Measurements from ENCODE around the gene ACIN1.
A peak's percentile ranks its signal among the peaks of the same experiment; 100 is the strongest.

Gene ACIN1

GRCh38 chr14:23125933-23126524 is 31.1 kb upstream of the ACIN1 start:
- no peaks in the 10 kb centered on the region for H3K9me3 ChIP-seq (ENCODE audit: low read depth, low read length)
- peaks cover 23% of the 10 kb centered on the region for H3K36me3 ChIP-seq (ENCODE audit: insufficient read depth, low read length)
- H3K27ac ChIP-seq, result no peak overlapping the region
- TF ChIP-seq POLR2AphosphoS5 (IDR thresholded peaks at IDR 0.05; ENCODE audit: borderline replicate concordance, low read depth, low read length), result no peak
- no peak for TF ChIP-seq FOXP2 (optimal IDR thresholded peaks at IDR 0.05; ENCODE audit: control extremely low read depth, extremely low read length, insufficient read depth)
- no peak for TF ChIP-seq EZH2 (IDR thresholded peaks at IDR 0.05)
- H3K9ac ChIP-seq (ENCODE audit: insufficient read length), result no peak overlapping the region
- DNase-seq (ENCODE audit: low read depth, low spot score), result no peak
- no peak overlapping the region for H3K4me3 ChIP-seq

- DNase-seq (ENCODE audit: low read depth, low spot score), result no peak
- Histone ChIP-seq H3K9me3 (ENCODE audit: low read depth, low read length) (no peaks in the 10 kb centered on the region), H3K9ac (ENCODE audit: insufficient read length) (no peak overlapping the region), H3K4me3 (no peak overlapping the region), H3K27ac (peak overlapping the region; percentile 49), H3K36me3 (ENCODE audit: insufficient read depth, low read length) (peaks cover 19% of the 10 kb centered on the region)
- no peak for TF ChIP-seq FOXP2 (optimal IDR thresholded peaks at IDR 0.05; ENCODE audit: control extremely low read depth, extremely low read length, insufficient read depth)
- no peak for TF ChIP-seq POLR2AphosphoS5 (IDR thresholded peaks at IDR 0.05; ENCODE audit: borderline replicate concordance, low read depth, low read length)
- no peak for TF ChIP-seq EZH2 (IDR thresholded peaks at IDR 0.05)
Measured at GRCh38 chr14:23125011-23125410, 30.1 kb upstream of the ACIN1 start.

- DNase-seq (ENCODE audit: low read depth, low spot score), result no peak
- H3K9me3 ChIP-seq (ENCODE audit: low read depth, low read length), result no peaks in the 10 kb centered on the region
- no peak for TF ChIP-seq EZH2 (IDR thresholded peaks at IDR 0.05)
- no peak for TF ChIP-seq FOXP2 (optimal IDR thresholded peaks at IDR 0.05; ENCODE audit: control extremely low read depth, extremely low read length, insufficient read depth)
- TF ChIP-seq POLR2AphosphoS5 (IDR thresholded peaks at IDR 0.05; ENCODE audit: borderline replicate concordance, low read depth, low read length), result no peak
- peaks cover 14% of the 10 kb centered on the region for H3K36me3 ChIP-seq (ENCODE audit: insufficient read depth, low read length)
- no peak overlapping the region for H3K9ac ChIP-seq (ENCODE audit: insufficient read length)
- H3K4me3 ChIP-seq, result no peak overlapping the region
- peak overlapping the region; percentile 49; the same call in 1 of the 2 replicates for H3K27ac ChIP-seq
Measured at GRCh38 chr14:23124337-23124954, 29.5 kb upstream of the ACIN1 start.

GRCh38 chr14:23123419-23123818 is 28.5 kb upstream of the ACIN1 start:
- no peak overlapping the region for H3K9ac ChIP-seq (ENCODE audit: insufficient read length)

GRCh38 chr14:23122086-23122485 is 27.1 kb upstream of the ACIN1 start:
- TF ChIP-seq POLR2AphosphoS5 (IDR thresholded peaks at IDR 0.05; ENCODE audit: borderline replicate concordance, low read depth, low read length) (no peak), EZH2 (IDR thresholded peaks at IDR 0.05) (no peak), FOXP2 (optimal IDR thresholded peaks at IDR 0.05; ENCODE audit: control extremely low read depth, extremely low read length, insufficient read depth) (no peak)
- Histone ChIP-seq H3K9me3 (ENCODE audit: low read depth, low read length) (no peaks in the 10 kb centered on the region), H3K27ac (no peak overlapping the region), H3K9ac (ENCODE audit: insufficient read length) (no peak overlapping the region), H3K36me3 (ENCODE audit: insufficient read depth, low read length) (no peaks in the 10 kb centered on the region; the same call in 1 of the 2 replicates), H3K4me3 (no peak overlapping the region)
- DNase-seq (ENCODE audit: low read depth, low spot score), result no peak

More at GRCh38 chr14:23123419-23123818, 28.5 kb upstream of the ACIN1 start:
- Histone ChIP-seq H3K4me3 (no peak overlapping the region), H3K27ac (no peak overlapping the region), H3K36me3 (ENCODE audit: insufficient read depth, low read length) (peaks cover 4% of the 10 kb centered on the region; the same call in 1 of the 2 replicates), H3K9me3 (ENCODE audit: low read depth, low read length) (no peaks in the 10 kb centered on the region)
- TF ChIP-seq EZH2 (IDR thresholded peaks at IDR 0.05), result no peak
- no peak for TF ChIP-seq POLR2AphosphoS5 (IDR thresholded peaks at IDR 0.05; ENCODE audit: borderline replicate concordance, low read depth, low read length)
- no peak for TF ChIP-seq FOXP2 (optimal IDR thresholded peaks at IDR 0.05; ENCODE audit: control extremely low read depth, extremely low read length, insufficient read depth)
- DNase-seq (ENCODE audit: low read depth, low spot score), result no peak

GRCh38 chr14:23121361-23121771 is 26.4 kb upstream of the ACIN1 start:
- Histone ChIP-seq H3K9me3 (ENCODE audit: low read depth, low read length) (no peaks in the 10 kb centered on the region), H3K36me3 (ENCODE audit: insufficient read depth, low read length) (no peaks in the 10 kb centered on the region; the same call in 1 of the 2 replicates), H3K4me3 (no peak overlapping the region), H3K9ac (ENCODE audit: insufficient read length) (no peak overlapping the region), H3K27ac (no peak overlapping the region)
- DNase-seq (ENCODE audit: low read depth, low spot score), result no peak
- TF ChIP-seq FOXP2 (optimal IDR thresholded peaks at IDR 0.05; ENCODE audit: control extremely low read depth, extremely low read length, insufficient read depth), result no peak
- no peak for TF ChIP-seq EZH2 (IDR thresholded peaks at IDR 0.05)

- no peak for TF ChIP-seq FOXP2 (optimal IDR thresholded peaks at IDR 0.05; ENCODE audit: control extremely low read depth, extremely low read length, insufficient read depth)
- no peak for TF ChIP-seq POLR2AphosphoS5 (IDR thresholded peaks at IDR 0.05; ENCODE audit: borderline replicate concordance, low read depth, low read length)
- TF ChIP-seq EZH2 (IDR thresholded peaks at IDR 0.05), result no peak
- H3K4me3 ChIP-seq, result no peak overlapping the region
- no peaks in the 10 kb centered on the region for H3K36me3 ChIP-seq (ENCODE audit: insufficient read depth, low read length)
- no peak overlapping the region for H3K9ac ChIP-seq (ENCODE audit: insufficient read length)
- H3K9me3 ChIP-seq (ENCODE audit: low read depth, low read length), result no peaks in the 10 kb centered on the region
- H3K27ac ChIP-seq, result no peak overlapping the region
- DNase-seq (ENCODE audit: low read depth, low spot score), result no peak
Measured at GRCh38 chr14:23120541-23121251, 25.8 kb upstream of the ACIN1 start.
